ENCODE data around the gene PACS2.
A peak's percentile ranks its signal among the peaks of the same experiment; 100 is the strongest.
"Not testable (repeated sequence)": the region's sequence is repeated elsewhere in the genome, so short reads cannot be mapped to it uniquely, and the experiment has no call there.

Gene PACS2

GRCh38 chr14:105351920-105352851, 37.6 kb downstream of the PACS2 start:
- peak; percentile 90 for DNase-seq

DNA sequence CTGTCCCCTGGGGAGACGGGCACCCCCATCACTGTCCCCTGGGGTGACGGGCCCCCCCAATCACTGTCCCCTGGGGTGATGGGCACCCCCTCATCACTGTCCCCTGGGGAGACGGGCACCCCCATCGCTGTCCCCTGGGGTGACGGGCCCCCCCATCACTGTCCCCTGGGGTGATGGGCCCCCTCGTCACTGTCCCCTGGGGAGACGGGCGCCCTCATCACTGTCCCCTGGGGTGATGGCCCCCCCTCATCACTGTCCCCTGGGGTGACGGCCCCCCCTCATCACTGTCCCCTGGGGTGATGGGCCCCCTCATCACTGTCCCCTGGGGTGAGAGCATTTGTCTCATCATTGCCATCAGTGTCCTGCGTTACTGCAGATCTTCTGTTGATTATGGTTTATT, 38.6 kb downstream of the PACS2 start:
- no peak for DNase-seq

DNA sequence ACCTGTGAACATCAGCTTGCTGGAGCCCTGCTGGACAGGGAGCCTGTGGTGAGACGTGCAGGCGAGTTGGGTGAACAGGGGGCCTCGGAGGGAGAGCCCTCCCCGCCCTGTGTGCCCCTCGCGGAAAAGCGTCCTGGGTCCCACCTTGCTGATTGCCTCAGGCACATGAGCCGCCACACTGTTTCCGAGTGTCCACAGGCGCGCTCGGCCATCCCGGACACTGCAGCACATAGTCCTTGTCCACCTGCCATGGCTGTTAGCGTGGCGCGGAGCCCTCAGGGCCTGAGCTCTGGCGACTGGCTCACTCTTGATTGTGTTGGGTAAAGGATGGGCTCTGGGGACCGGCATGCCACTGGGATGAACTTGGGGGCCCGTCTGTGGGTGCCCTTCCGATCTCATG, 40.0 kb downstream of the PACS2 start:
- DNase-seq, result no peak

- DNase-seq, result no peak
These were observed 40.6 kb downstream of the PACS2 start for GRCh38 chr14:105355049-105355575.

GRCh38 chr14:105355850-105356604, 41.5 kb downstream of the PACS2 start:
- no peak for DNase-seq

- DNase-seq, result no peak
These were observed 42.4 kb downstream of the PACS2 start for GRCh38 chr14:105356927-105357326.

GRCh38 chr14:105357626-105358025, 43.1 kb downstream of the PACS2 start:
- DNase-seq, result no peak

GRCh38 chr14:105358140-105358846, 43.7 kb downstream of the PACS2 start:
- no peak for DNase-seq

- no peak for DNase-seq
These were observed 44.4 kb downstream of the PACS2 start for GRCh38 chr14:105358943-105359342.

- not testable (repeated sequence) for DNase-seq
These were observed 46.9 kb downstream of the PACS2 start for GRCh38 chr14:105361412-105361811.

DNA sequence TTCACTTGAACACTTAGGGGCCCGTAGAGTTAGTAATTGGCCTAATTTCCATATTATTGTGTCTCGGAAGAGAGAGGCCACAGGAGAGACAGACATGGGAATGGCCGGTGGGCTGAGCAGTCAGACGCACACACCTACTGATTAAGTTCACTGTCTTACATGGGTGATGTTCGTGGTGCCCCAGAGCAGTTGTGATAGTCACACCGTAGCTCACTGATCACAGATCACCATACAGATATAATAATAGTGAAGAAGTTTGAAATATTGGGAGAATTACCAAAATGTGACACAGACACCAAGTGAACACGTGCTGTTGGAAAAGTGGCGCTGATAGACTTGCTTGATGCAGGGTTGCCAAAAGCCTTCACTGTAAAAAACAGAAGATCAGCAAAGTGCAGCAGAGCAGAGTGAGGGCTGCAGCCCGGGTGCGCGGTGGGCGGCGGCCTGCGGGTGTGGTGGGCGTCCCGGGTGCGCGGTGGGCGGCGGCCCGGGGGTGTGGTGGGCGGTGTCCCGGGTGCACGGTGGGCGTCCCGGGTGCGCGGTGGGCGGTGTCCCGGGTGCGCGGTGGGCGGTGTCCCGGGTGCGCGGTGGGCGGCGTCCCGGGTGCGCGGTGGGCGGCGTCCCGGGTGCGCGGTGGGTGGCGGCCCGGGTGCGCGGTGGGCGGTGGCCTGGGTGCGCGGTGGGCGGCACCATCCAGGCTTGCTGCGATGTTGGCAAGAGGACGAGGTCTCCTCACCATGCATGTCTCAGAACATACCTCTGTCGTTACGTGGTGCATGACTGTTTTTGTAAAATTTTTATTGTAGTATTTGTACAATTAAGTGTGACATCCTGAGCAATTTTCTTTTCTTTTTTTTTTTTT, 49.5 kb downstream of the PACS2 start:
- DNase-seq, result peak; percentile 60

- DNase-seq, result no peak
These were observed 50.6 kb downstream of the PACS2 start for GRCh38 chr14:105365101-105365500.

DNA sequence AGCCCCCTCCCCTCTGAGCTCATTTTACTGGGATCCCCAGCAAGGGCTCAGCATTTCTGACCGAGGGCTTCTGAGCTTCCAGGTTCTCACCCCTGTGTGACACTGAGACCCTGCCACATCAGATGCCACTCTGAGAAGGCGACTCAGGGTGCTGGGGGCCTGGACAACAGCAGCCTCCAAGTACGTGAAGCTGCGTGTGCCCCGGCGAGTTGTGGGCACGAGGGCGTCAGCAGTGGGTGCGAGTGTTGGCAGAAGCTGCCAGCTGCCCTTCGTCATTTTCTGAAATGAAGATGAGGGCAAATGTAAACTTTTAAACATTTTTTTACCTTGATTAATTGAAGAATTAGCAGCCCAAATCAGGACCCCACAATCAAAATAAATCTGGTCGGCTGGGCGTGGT, 51.1 kb downstream of the PACS2 start:
- no peak for DNase-seq

- no peak for DNase-seq
These were observed 52.0 kb downstream of the PACS2 start for GRCh38 chr14:105366386-105367074.

DNA sequence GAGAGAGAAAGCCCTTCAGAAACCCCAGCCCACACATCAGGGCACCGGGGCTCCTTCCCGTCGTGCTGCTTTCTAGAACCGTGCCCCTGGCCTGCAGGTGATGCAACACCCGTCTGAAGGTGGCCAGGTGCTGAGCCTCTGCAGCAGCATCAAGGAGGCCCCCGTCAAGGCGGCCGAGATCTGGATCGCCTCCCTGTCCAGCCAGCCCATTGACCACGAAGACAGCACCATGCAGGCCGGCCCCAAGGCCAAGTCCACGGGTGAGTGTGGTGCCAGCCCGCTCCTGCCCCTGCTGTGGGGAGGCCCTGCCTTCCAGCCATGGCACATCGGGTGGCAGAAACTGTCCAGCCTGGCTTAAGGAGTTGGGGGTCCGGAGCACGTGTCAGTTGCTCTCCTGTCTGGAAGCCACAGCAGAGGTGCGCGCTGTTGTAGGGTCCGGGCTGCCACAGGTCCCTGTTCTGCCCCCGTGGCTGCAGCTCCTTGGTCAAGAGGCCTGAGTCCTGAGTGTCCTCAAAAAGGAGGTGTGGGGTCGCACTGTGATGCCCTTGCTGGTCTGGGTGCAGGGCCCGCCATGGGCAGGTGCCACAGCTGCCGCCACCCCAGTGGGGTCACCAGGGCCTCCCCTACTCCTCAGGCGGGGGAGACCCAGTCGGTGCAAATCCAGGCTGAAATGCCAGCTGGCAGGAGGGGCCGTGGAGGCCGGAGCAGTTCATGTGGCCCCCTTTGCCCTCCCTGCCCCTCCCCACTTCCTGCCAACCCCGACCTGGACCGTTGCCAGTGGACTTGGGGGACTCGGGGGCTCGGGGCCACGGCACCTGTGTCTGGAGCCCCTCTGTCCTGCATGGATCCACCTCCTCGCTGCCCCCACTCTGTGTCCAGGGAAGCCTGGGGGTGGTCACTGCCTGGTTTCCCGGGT, 52.8 kb downstream of the PACS2 start:
- DNase-seq, result no peak

GRCh38 chr14:105368032-105368417, 53.5 kb downstream of the PACS2 start:
- no peak for DNase-seq

GRCh38 chr14:105368426-105368825, 53.9 kb downstream of the PACS2 start:
- no peak for DNase-seq

- DNase-seq, result no peak
These were observed 54.5 kb downstream of the PACS2 start for GRCh38 chr14:105368910-105369652.

DNA sequence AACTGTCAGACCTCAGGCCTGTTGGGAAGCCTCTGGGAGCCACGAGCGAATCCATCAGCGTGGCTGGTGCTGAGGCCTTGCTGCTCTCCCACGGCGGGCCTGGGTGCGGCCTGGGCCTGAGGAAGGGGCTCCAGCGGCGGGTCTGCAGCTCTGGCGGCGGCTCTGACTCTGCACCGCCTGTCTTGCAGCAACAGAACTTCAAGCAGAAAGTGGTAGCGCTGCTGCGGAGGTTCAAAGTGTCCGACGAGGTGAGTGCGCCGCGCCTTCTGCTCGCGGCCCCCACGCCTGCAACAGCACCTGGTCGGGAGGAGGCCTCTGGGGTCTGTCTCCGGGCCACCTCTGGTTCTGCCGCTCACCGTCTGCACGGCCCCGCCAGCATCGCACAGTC, 55.1 kb downstream of the PACS2 start:
- no peak for DNase-seq

DNA sequence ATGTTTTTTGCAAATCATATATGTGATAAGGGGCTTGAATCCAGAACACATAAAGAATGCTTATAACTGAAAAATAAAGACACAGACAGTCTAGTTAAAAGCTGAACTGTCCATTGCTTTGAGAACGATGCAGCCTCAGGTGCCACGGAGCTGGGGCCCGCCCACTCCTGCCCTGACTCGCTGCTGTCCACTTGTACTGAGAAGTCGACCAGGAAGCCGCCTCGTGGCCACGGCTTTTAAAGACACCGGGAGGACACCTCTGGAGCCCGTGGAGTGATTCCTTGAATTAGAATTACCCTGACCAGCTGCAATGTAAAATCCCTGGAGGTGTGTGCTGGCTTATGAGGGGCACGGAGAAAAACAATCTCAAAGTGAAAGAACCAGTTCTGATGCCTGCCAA, 59.8 kb downstream of the PACS2 start:
- no peak for DNase-seq
